Right cardiac atrium (tissue), 5 donors: ENCODE data around the gene ARRDC5. TPM values are rescaled to one million over a fixed set of nuclear protein-coding genes. Genes with fewer than 3 reads are reported as not detected.
"Not testable (repeated sequence)": the region's sequence is repeated elsewhere in the genome, so short reads cannot be mapped to it uniquely, and the experiment has no call there.

Source experiments
- ATAC-seq, 2 donors: fragments of 200-7000 bp; cut with Tn5 transposase; one replicate each; pipeline versions ENCODE4 v1.8.0 to v1.9.1; 2020; ENCODE audit warnings: moderate library complexity in 2 of 2, mild to moderate bottlenecking in 1 of 2
- DNase-seq, 3 donors: peaks; one replicate each; pipeline ENCODE4 v3.0.0-alpha.2; 2020
- H3K27ac ChIP-seq: one replicate; pipeline ENCODE4 v1.5.1; 2013; ENCODE audit warnings: mild to moderate bottlenecking, low read length, control low read depth, moderate library complexity
- H3K27me3 ChIP-seq: one replicate; pipeline ENCODE4 v1.6.1; 2013; ENCODE audit not compliant: control insufficient read depth, insufficient read depth
- H3K4me1 ChIP-seq: one replicate; pipeline ENCODE4 v1.6.1; 2013; ENCODE audit warnings: low read length; ENCODE audit not compliant: control insufficient read depth, insufficient read depth
- H3K4me3 ChIP-seq: one replicate; pipeline ENCODE4 v1.5.1; 2013; ENCODE audit warnings: low read length, control low read depth
- H3K9me3 ChIP-seq: one replicate; pipeline ENCODE4 v1.6.1; 2013; ENCODE audit warnings: low read length; ENCODE audit not compliant: control insufficient read depth
- WGBS: extraction: QIAGEN DNeasy Blood & Tissue Kit; methylation state at CpG from one replicate; pipeline ENCODE4 v1.1.7; 2013; 5-methylcytosine and 5-hydroxymethylcytosine counted together
- intact Hi-C, 4 donors: fragments of 100-400 bp; cut with DNase I; formaldehyde crosslinking; loops; one replicate each; pipeline versions ENCODE4 v1.11.0 to v1.14.0; 2022 to 2023
- long read RNA-seq, 4 donors: library from polyadenylated mRNA; unstranded; transcript quantifications; one replicate each; pipeline ENCODE4 v2.0.0, GENCODE V29; 2020 to 2021
- polyA plus RNA-seq: library from polyadenylated mRNA; stranded (reverse); fragments of 200-250 nt; gene quantifications from one replicate; pipeline ENCODE4 v1.2.3, GENCODE V29; 2013
- total RNA-seq, 4 donors: library from RNA; stranded (reverse); fragmentation: NEBNext Ultra II Directional; extraction: Animal tissue kit (Norgen Biotek cat#: 25700); gene quantifications; one replicate each; pipeline ENCODE4 v1.2.1, GENCODE V29; 2021
- donor health status: healthy with polysubstance abuse.
- donor health status: DM: no; HTN: yes; CAD: no.
- donor health status: DM: no; HTN: no; CAD: no.
- donor health status: DM: no; HTN: yes; CAD: no; lungs with severe emphysema.
- donor health status: DM: yes; HTN: yes; CAD: no.

The ARRDC5 gene
- under 1 TPM in 1 of 4 donors, not detected in 3; 0.15 TPM for total RNA-seq
- polyA plus RNA-seq = 0.07 TPM
- long read RNA-seq, donor 1 = 0 reads
- long read RNA-seq, donor 2 = 0 reads
- long read RNA-seq, donor 3 = 0 reads
- long read RNA-seq, donor 4 = 0 reads

DNA sequence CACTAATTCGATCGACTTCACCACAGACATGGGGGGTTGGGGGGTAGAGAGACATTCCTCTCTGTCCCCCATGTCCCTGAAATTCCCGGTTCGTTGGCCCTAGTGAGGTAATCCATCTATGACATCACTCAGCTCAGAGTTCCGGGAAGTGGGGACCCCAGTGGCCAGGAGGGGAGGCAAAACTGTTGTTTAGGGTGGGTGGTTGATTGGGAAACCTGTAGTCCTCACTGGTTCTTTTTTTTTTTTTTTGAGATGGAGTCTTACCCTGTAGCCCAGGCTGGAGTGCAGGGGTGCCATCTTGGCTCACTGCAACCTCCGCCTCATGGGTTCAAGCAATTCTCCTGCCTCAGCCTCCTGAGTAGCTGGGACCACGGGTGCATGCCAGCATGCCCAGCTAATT, at the start of gene ARRDC5:
Gene ARRDC5 (minus strand): TSS at position 101 of the 400 bp plus-strand sequence. CDS start 71 bp downstream, at position 30.
- H3K4me1 ChIP-seq = no peaks in the 10 kb centered on the region
- no peaks in the 10 kb centered on the region for H3K9me3 ChIP-seq
- no peak within 1 kb of the TSS for H3K4me3 ChIP-seq
- ATAC-seq = no peak
- H3K27ac ChIP-seq = no peak within 1 kb of the TSS
- DNase-seq = no peak
- WGBS = 78% methylated on average over 7 of the region's 7 CpGs
- intact Hi-C loops = no loop called here
- no peaks in the 10 kb centered on the region for H3K27me3 ChIP-seq

DNA sequence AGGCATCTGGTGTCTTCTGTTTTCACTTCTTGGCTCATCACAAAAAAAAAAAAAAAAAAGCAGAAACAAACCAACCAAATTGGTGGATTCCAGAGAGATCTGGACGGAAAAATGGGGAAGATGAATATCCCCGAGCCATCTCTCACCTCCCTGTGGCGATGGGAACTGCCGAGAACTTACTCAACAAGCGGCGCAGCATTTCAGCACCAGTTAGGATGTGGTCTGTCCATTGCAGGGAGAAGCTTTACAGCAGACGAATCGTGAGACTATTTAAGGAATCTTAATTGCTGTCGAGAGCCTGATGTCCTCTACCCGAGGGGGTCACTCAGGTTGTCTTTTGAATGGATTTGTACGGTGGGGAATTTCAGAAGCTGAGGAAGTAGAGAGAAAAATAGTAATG, 49.0 kb upstream of the ARRDC5 start:
- Histone ChIP-seq H3K9me3 (no peaks in the 10 kb centered on the region), H3K27me3 (no peaks in the 10 kb centered on the region), H3K4me1 (no peaks in the 10 kb centered on the region), H3K27ac (no peak overlapping the region), H3K4me3 (no peak overlapping the region)
- 62% methylated on average over 11 of the region's 11 CpGs for WGBS
- DNase-seq = peak in 1 of 3 donors; percentile 17
- intact Hi-C loops = no loop called here
- peak; percentile 20 to 40 for ATAC-seq

DNA sequence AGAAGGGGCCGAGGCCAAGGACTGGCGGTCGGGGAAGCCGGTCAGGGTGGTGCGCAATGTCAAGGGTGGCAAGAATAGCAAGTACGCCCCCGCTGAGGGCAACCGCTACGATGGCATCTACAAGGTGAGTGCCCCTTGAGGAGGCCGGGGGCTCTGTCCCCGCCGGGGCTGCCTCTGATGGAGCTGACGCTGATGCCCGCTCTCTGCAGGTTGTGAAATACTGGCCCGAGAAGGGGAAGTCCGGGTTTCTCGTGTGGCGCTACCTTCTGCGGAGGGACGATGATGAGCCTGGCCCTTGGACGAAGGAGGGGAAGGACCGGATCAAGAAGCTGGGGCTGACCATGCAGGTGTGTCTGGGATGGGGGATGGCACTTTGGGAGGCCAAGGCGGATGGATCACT, 48.0 kb upstream of the ARRDC5 start:
- ATAC-seq, H3K27ac ChIP-seq, H3K9me3 ChIP-seq, H3K4me1 ChIP-seq, H3K4me3 ChIP-seq, intact Hi-C loops, H3K27me3 ChIP-seq: not testable (repeated sequence)
- WGBS = 89% methylated on average over 23 of the region's 23 CpGs
- DNase-seq = peak in 1 of 3 donors; percentile 3

DNA sequence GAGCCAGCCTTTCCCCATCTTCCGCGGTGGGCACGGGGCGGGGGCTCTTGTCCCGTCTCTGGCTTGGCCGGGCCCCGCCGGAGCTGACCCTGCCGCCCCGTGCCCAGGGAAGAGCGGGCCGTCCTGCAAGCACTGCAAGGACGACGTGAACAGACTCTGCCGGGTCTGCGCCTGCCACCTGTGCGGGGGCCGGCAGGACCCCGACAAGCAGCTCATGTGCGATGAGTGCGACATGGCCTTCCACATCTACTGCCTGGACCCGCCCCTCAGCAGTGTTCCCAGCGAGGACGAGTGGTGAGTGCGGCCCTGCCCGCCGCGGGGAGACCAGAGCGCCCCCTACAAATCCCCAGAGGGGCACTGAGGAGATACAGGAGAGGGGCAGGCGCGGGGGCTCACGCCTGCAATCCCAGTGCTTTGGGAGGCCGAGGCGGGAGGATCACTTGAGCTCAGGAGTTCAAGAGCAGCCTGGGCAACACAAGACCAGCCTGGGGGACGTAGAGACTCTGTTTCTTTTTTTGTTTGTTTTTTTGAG, 39.0 kb upstream of the ARRDC5 start:
- DNase-seq, H3K4me1 ChIP-seq, intact Hi-C loops, H3K27me3 ChIP-seq, H3K27ac ChIP-seq, H3K4me3 ChIP-seq, H3K9me3 ChIP-seq: not testable (repeated sequence)
- ATAC-seq = peak in 1 of 2 donors; percentile 23
- WGBS = 97% methylated on average over 35 of the region's 35 CpGs

DNA sequence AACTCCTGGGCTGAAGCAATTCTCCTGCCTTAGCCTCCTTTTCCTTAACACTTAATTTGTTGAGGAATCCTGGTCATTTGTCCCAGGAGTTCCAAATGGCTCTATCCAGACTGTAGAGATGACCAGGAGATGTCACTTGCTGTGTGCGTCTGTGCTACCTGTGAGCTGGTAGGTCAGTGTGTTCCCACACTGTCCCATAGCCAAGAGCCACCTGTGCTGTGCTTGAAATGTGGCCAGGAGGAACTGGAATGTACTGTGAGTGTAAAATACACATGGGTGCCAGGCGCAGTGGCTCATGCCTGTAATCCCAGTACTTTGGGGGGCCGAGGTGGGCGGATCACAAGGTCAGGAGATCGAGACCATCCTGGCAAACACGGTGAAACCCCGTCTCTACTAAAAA, 36.8 kb upstream of the ARRDC5 start:
- intact Hi-C loops = no loop called here
- 96% methylated on average over 7 of the region's 7 CpGs for WGBS
- no peak overlapping the region for H3K27ac ChIP-seq
- no peaks in the 10 kb centered on the region for H3K9me3 ChIP-seq
- H3K27me3 ChIP-seq = no peaks in the 10 kb centered on the region
- no peaks in the 10 kb centered on the region for H3K4me1 ChIP-seq
- ATAC-seq = no peak
- no peak for DNase-seq
- no peak overlapping the region for H3K4me3 ChIP-seq

DNA sequence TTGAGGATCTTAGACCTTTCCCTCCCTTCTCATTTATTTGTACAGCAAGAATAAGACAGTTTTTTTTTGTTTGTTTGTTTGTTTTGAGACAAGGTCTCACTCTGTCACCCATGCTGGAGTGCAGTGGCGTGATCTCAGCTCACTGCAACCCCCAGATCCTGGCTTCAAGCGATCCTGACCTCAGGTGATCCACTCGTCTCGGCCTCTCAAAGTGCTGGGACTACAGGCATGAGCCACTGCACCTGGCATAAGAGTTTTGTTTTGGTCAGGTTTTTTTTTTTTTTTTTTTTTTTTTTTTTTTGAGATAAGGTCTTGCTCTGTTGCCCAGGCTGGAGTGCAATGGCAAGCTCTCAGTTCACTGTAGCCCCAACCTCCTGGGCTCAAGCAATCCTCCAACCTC, 35.8 kb upstream of the ARRDC5 start:
- H3K9me3 ChIP-seq, intact Hi-C loops, H3K27me3 ChIP-seq, H3K4me3 ChIP-seq, DNase-seq, ATAC-seq, H3K27ac ChIP-seq, H3K4me1 ChIP-seq: not testable (repeated sequence)
- 94% methylated on average over 4 of the region's 4 CpGs for WGBS

DNA sequence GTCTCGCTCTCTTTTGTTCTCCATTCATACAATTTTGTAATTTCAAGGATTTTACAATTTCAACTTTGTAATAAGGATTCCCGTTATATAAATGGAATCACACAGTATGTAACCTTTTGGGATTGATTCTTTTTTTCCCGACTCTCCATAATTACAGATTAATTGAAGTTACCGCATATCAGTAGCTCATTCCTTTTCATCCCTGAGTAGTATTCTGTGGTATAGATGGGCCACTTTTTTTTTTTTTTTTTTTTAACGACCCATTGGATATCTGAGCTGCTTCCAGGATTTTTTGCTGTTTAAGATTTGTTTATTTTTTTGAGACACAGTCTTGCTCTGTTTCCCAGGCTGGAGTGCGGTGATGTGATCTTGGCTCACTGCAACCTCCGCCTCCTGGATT, 34.4 kb upstream of the ARRDC5 start:
- no peaks in the 10 kb centered on the region for H3K27me3 ChIP-seq
- no peaks in the 10 kb centered on the region for H3K9me3 ChIP-seq
- ATAC-seq (no peak), DNase-seq (no peak)
- H3K4me1 ChIP-seq = no peaks in the 10 kb centered on the region
- H3K4me3 ChIP-seq = no peak overlapping the region
- H3K27ac ChIP-seq = no peak overlapping the region
- intact Hi-C loops = no loop called here
- WGBS = 94% methylated on average over 7 of the region's 7 CpGs

DNA sequence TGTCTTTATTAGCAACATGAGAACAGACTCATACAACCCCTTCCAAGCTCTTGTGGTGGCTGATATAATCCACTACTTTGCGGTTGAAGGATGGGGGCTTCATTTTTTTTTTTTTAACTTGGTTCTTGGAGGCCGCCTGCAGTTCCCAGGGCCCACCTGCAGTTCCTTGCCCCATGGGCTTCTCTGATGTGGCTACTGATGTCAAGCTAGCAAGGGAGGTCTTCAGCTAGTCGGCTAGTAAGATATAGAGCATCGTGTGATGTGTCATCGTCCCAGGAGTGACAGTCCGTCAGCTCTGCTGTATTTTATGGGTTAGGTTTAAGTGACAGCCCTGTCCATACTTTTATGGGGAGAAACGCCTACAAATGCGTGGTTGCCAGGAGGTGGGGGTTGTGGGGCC, 32.7 kb upstream of the ARRDC5 start:
- H3K4me1 ChIP-seq = no peaks in the 10 kb centered on the region
- no peak for DNase-seq
- 91% methylated on average over 8 of the region's 8 CpGs for WGBS
- no peaks in the 10 kb centered on the region for H3K9me3 ChIP-seq
- H3K27me3 ChIP-seq = no peaks in the 10 kb centered on the region
- H3K4me3 ChIP-seq = no peak overlapping the region
- intact Hi-C loops = no loop called here
- no peak overlapping the region for H3K27ac ChIP-seq
- ATAC-seq = no peak

DNA sequence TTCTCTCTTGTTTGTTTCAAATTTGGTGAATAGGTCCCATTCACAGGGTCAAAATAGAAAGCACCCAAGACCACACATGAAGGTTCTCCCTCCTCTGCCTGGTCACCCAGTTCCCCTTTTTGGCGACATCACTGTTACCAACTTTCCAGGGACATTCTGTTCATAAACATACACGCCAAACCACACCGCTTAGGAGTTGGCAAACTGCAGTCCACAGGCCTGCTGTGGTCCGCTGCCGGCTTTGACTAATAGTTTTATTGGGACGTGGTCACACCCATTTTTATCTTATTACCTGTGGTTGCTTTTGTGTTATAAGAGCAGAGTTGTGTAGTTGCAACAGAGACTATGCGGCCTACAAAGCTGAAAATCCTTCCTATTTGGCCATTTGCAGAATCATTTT, 30.8 kb upstream of the ARRDC5 start:
- Histone ChIP-seq H3K27ac (no peak overlapping the region), H3K4me3 (no peak overlapping the region), H3K9me3 (no peaks in the 10 kb centered on the region), H3K4me1 (no peaks in the 10 kb centered on the region), H3K27me3 (no peaks in the 10 kb centered on the region)
- intact Hi-C loops = no loop called here
- 86% methylated on average over 7 of the region's 7 CpGs for whole genome bisulfite sequencing
- no peak for ATAC-seq
- no peak for DNase-seq

DNA sequence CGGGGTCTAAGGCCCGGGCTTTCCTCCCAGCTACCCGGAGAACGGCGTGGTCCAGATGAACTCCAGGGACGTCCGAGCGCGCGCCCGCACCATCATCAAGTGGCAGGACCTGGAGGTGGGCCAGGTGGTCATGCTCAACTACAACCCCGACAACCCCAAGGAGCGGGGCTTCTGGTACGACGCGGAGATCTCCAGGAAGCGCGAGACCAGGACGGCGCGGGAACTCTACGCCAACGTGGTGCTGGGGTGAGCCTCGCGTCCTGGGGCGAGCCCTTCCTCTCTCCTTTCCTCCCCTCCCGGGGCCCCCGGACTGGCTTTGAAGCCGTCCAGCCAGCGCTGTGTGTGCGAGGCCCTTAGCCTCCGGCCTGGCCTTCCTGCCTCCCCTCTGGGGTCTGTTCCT, 30.0 kb upstream of the ARRDC5 start:
- ATAC-seq (peak in 1 of 2 donors; percentile 22), DNase-seq (no peak)
- WGBS = 97% methylated on average over 32 of the region's 32 CpGs
- no peaks in the 10 kb centered on the region for H3K9me3 ChIP-seq
- H3K4me3 ChIP-seq = no peak overlapping the region
- no peaks in the 10 kb centered on the region for H3K4me1 ChIP-seq
- intact Hi-C loops = no loop called here
- no peaks in the 10 kb centered on the region for H3K27me3 ChIP-seq
- no peak overlapping the region for H3K27ac ChIP-seq

DNA sequence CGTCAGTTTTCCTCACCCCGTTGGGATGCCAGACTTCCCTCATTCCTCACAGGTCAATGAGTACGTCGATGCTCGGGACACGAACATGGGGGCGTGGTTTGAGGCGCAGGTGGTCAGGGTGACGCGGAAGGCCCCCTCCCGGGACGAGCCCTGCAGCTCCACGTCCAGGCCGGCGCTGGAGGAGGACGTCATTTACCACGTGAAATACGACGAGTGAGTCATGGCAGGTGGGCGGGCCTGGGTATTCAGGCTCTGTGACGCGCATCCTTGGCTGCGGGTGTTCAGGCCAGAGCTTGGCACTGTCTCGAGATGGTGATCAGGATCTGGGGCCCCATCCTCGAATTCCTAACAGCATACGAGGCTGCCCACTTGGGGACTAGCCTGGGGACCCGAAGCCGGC, 28.0 kb upstream of the ARRDC5 start:
- no peaks in the 10 kb centered on the region for H3K27me3 ChIP-seq
- no peak overlapping the region for H3K4me3 ChIP-seq
- H3K4me1 ChIP-seq = no peaks in the 10 kb centered on the region
- intact Hi-C loops = no loop called here
- 95% methylated on average over 28 of the region's 28 CpGs for WGBS
- DNase-seq (no peak), ATAC-seq (no peak)
- no peaks in the 10 kb centered on the region for H3K9me3 ChIP-seq
- H3K27ac ChIP-seq = no peak overlapping the region

DNA sequence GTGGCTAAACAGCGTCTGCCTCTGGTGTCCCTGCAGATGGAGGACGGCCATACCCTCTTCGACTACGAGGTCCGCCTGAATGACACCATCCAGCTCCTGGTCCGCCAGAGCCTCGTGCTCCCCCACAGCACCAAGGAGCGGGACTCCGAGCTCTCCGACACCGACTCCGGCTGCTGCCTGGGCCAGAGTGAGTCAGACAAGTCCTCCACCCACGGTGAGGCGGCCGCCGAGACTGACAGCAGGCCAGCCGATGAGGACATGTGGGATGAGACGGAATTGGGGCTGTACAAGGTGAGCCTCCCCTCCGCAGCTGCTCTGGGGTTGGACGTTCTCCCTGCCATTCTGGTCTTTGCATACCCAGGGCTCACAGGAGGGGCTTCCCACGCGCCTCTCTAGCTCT, 26.5 kb upstream of the ARRDC5 start:
- no peak for DNase-seq
- intact Hi-C loops = no loop called here
- ATAC-seq = no peak
- Histone ChIP-seq H3K4me3 (no peak overlapping the region), H3K27me3 (no peaks in the 10 kb centered on the region), H3K4me1 (no peaks in the 10 kb centered on the region), H3K27ac (no peak overlapping the region), H3K9me3 (no peaks in the 10 kb centered on the region)
- WGBS = 90% methylated on average over 22 of the region's 22 CpGs
